ENCODE results near the gene CARMIL3.
"Not testable (repeated sequence)": the region's sequence is repeated elsewhere in the genome, so short reads cannot be mapped to it uniquely, and the experiment has no call there.

The CARMIL3 gene

DNA sequence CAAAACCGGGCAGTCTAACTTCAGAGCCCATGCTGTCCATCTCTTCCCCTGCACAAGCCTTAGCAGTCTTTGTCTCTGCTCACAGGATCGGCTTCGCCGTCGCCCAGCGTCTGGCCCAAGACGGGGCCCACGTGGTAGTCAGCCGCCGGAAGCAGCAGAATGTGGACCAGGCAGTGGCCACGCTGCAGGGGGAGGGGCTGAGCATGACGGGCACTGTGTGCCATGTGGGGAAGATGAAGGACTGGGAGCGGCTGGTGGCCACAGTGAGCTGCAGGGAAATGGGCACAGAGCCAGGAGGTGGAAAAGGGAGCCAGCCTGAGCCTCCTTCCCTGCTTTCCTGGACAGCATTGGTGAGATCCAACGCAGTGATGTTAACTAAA is 14.2 kb upstream of the CARMIL3 start:
- no peak for DNase-seq

- DNase-seq, result no peak
These were observed 13.1 kb upstream of the CARMIL3 start for GRCh38 chr14:24038686-24039085.

- no peak for DNase-seq
These were observed 11.1 kb upstream of the CARMIL3 start for GRCh38 chr14:24040692-24041091.

DNA sequence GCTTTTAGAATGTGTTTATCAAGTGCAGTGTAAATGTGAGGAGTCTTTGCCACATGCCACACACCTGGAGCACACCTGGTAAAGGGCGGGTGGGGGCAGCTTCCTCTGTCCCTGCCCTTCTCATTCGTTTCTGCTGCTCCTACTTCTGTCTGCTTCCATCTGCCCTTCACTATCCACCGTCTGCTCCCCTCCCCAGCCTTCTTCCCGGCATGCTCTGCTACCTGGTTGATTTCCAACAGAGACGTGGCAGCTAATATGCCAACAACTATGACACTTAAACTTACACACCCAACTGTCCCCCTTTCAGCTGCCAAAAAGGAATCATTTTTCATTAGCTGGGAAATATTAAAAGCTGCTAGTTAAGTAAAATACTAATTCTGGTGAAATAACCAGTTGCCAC is 9.1 kb upstream of the CARMIL3 start:
- DNase-seq, result no peak

GRCh38 chr14:24049002-24049401 is 2.8 kb upstream of the CARMIL3 start:
- not testable (repeated sequence) for DNase-seq

GRCh38 chr14:24050753-24051152 is 1.1 kb upstream of the CARMIL3 start:
- not testable (repeated sequence) for DNase-seq

DNA sequence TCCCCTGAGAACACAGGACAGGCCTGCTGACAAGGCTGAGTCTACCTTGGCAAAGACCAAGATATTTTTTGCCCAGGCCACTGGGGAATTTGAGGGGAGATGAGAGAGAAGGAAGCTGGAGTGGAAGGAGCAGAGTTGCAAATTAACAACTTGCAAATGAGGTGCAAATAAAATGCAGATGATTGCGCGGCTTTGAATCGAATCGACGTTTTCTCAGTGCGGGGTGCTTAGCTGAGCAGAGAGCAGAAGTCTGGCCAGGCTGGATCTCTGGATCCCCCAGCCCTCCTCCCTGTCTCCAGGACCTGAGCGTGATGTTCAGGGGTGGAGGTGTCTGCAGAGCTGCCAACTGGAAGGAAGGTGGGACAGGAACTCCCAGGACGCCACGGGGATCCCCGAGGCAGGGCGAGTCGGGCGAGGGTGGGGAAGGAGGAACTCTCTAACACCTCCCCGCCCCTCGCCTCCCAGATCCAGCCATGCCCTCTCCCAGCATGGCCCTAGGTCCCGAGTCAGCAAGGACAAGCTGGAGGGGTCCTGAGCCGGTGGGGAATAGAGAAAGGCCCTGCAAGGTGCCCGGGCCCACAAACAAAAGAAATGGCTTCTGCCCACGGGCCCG is 527 bp upstream of the CARMIL3 start:
- no peak for DNase-seq

DNA sequence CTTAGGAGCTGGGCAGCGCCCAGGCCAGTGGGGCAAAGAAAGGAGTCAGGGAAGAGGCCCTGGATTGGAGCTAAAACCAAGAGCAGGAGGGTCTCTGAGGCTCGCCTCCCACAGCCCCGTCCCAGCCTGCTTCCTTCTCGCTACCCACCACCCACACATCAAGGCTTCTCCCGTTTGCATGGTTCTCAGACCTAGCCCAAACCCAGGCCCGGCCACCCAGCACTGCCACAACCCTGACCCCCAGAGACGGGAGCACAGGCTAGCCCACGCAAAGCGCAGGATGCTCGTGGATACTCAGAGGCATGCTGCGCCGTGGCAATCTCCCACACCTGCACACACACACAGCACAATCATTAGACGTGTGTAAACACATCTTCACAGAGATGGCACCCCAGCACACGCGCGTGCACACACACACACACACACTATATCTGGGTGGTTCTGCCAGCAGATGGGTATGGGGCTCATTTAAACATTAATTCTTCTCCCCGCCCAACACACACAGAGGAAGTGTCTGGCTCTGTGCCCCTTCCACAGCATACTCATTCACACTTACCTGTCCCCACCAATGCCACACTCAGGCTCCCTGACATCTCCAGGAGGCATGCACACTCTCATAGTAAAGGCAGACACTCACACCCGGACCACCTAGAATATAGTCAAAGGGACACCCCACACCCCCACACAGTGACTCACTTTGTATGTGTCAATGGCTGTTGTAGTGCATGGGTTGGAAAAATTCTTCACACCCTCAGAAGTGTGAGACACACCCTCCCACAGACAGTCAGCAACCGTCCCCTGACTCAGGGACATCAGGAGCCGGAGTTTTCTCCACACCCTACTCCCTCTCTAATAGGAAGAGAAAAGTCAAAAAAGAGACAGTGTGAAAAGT is 1.1 kb downstream of the CARMIL3 start:
- DNase-seq, result no peak

DNA sequence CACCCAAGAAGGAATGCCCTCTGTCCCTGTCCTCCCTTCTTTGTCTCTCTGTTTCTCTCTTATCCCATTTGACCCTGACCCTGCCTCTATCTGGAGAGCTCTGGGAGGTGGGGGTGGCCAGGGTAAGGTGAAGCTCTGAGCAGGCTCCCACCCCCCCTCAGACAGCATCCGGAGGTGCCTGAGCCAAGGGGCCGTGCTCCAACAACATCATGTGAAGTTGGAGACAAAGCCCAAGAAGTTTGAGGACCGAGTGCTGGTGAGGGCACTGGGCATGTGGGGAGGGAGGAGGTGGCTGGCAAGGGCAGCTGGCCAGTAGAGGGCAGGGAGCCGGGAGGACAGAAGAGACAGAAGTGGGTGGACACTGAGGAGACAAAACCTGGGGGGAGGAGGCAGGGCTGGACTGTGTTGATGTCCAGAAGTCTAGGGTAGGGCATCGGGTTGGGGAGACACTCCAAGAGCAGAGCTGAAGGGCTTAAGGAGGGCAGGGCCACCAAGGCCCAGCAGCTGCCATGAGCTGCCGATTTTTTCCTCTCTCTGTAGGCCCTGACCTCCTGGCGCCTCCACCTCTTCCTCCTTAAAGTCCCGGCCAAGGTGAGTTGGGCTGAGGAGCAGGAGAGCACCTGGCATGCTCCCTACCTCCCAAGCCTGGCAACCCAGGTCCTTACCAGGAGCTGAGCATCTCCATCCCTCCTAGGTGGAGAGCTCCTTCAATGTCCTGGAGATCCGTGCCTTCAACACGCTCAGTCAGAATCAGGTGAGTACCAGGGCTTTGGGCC is 1.9 kb downstream of the CARMIL3 start:
- DNase-seq, result no peak

GRCh38 chr14:24054324-24054641 is 2.5 kb downstream of the CARMIL3 start:
- DNase-seq, result no peak

DNA sequence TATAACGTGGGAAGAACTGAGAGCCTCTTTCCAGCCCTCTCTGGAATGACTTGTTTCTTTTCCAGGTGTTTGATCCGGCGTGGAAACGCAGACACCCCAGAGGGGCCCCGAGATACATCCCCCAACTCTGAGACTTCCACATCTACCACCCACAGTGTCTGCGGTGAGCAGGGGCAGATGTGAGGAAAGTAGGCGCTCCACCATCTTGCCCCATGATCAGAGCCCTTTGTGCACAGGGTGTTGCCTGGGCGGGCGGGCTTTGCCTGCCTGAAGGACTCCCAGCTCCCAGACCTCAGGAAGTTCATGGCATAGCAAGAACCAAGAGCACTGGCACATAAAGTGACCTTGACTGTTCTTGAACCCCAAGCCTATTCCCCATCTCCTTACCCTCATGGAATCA is 2.8 kb downstream of the CARMIL3 start:
- no peak for DNase-seq

GRCh38 chr14:24055971-24056799 is 4.4 kb downstream of the CARMIL3 start:
- no peak for DNase-seq

GRCh38 chr14:24056800-24057184 is 5.0 kb downstream of the CARMIL3 start:
- DNase-seq, result no peak

GRCh38 chr14:24057271-24057670 is 5.5 kb downstream of the CARMIL3 start:
- DNase-seq, result no peak

DNA sequence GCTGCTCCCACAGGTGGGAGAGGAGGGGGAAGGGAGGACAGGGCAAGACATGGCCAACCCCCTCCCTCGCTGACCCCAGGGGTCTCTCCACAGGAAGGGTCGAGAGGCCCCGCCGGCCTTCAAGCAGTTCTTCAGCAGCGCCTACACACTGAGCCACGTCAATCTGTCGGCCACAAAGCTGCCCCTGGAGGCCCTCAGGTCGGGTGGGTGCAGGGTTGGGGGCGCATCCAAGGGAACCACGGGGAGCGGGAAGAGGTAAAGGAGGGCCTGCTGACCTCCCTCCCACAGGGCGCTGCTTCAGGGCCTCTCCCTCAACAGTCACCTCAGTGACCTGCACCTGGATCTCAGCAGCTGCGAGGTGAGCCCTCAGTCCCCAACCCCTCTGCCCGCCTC is 6.1 kb downstream of the CARMIL3 start:
- DNase-seq, result no peak

- peak; percentile 34 for DNase-seq
These were observed 6.6 kb downstream of the CARMIL3 start for GRCh38 chr14:24058260-24058950.

- DNase-seq, result no peak
These were observed 7.2 kb downstream of the CARMIL3 start for GRCh38 chr14:24058951-24059475.

DNA sequence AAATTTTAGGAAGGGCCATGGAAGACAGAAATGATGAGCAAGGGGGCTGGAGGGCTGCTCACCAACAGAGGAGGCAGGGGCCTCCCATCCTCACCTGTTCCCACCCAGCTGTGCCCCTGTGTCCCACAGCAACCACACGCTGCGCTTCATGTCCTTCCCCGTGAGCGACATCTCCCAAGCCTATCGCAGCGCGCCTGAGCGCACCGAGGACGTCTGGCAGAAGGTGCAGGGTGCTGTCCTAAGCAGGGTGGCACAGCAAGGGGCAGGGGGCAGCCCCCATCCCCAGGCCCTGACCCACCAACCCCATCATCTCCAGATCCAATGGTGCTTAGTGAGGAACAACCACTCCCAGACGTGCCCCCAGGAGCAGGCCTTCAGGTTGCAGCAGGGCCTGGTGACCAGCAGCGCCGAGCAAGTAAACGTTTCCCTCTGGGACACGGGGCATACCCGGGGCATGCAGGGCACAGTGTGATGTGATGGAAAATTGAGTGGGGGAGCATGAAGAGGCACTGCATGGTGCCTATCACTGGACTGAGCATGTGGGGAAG is 8.1 kb downstream of the CARMIL3 start:
- DNase-seq, result no peak

DNA sequence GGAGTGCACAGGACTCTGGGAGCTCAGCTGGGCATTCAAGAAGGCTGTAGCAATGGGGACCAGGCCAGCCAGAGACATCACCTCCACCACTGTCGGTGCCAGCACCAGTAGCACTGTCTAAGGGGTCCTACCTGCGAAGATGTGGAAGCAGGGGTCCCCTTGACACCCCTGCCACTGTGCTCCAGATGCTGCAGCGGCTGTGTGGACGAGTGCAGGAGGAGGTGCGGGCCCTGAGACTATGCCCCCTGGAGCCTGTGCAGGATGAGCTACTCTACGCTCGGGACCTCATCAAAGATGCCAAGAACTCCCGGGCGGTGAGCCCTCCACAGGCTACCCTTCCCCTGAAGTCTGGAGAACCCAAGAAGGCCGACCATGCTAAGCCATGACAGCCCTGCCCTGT is 8.6 kb downstream of the CARMIL3 start:
- DNase-seq, result no peak

GRCh38 chr14:24060984-24061913 is 9.4 kb downstream of the CARMIL3 start:
- no peak for DNase-seq

Measured in T-helper 9 cell (primary cell).